Upper lobe of left lung (tissue), 6 donors: ENCODE data around the gene L3MBTL2. TPM values are rescaled to one million over a fixed set of nuclear protein-coding genes. Genes with fewer than 3 reads are reported as not detected.

Experiments used
- ATAC-seq, 2 donors: fragments of 200-7000 bp; cut with Tn5 transposase; one replicate each; pipeline ENCODE4 v1.9.1; 2022; ENCODE audit warnings: mild to moderate bottlenecking in 2 of 2, moderate library complexity in 2 of 2; ENCODE audit not compliant: low FRiP score in 2 of 2
- DNase-seq, 2 donors: peaks; one replicate each; pipeline ENCODE4 v3.0.0-alpha.2; 2019 to 2020
- H3K27ac ChIP-seq, 4 donors: fragments of 200-600 bp; sonication (generic); one replicate each; pipeline ENCODE4 v1.5.1; 2016 to 2019
- H3K27me3 ChIP-seq, 4 donors: fragments of 200-600 bp; sonication (generic); one replicate each; pipeline ENCODE4 v1.5.1; 2017 to 2019
- H3K36me3 ChIP-seq, 4 donors: fragments of 200-600 bp; sonication (generic); one replicate each; pipeline ENCODE4 v1.5.1; 2016 to 2019
- H3K4me1 ChIP-seq, 4 donors: fragments of 200-600 bp; sonication (generic); one replicate each; pipeline ENCODE4 v1.5.1; 2018 to 2019
- H3K4me3 ChIP-seq, 4 donors: fragments of 200-600 bp; sonication (generic); one replicate each; pipeline ENCODE4 v1.5.1; 2017 to 2019; ENCODE audit warnings: mild to moderate bottlenecking in 2 of 4, moderate library complexity in 1 of 4
- H3K9me3 ChIP-seq, 4 donors: fragments of 200-600 bp; sonication (generic); one replicate each; pipeline ENCODE4 v1.5.1; 2018 to 2019
- EP300 ChIP-seq, 4 donors: sonication (generic); formaldehyde crosslinking; IDR thresholded peaks; one replicate each; pipeline ENCODE4 v1.5.1; 2017; ENCODE audit warnings: antibody characterized with exemption in 4 of 4, control low read depth in 2 of 4
- POLR2A ChIP-seq, 4 donors: fragments of 450-650 bp; IDR thresholded peaks; one replicate each; pipeline ENCODE4 v1.5.1; 2016 to 2017; ENCODE audit warnings: antibody characterized with exemption in 4 of 4, mild to moderate bottlenecking in 2 of 4
- POLR2AphosphoS5 ChIP-seq, 2 donors: sonication (generic); formaldehyde crosslinking; IDR thresholded peaks; one replicate each; pipeline ENCODE4 v1.5.1; 2017; ENCODE audit warnings: antibody characterized with exemption in 2 of 2
- WGBS, 2 donors: methylation state at CpG; one replicate each; pipeline ENCODE4 v1.1.5; 2017 to 2018; 5-methylcytosine and 5-hydroxymethylcytosine counted together
- total RNA-seq, 6 donors: library from RNA; depleted of rRNA in 4 of 6; stranded (reverse); fragments of >200 nt in 4 of 6; gene quantifications; one replicate each; pipeline versions ENCODE4 v1.1.0 to v1.2.1, GENCODE V29; 2016 to 2021
- TF ChIP-seq, protein P1 (sequence below), 6 experiments: fragments of 450-650 bp in 4 of 6; fragments of 200-600 bp in 2 of 6; sonication (generic) in 2 of 6; IDR thresholded peaks; one replicate each; pipeline ENCODE4 v1.5.1; 2016 to 2019; ENCODE audit warnings: antibody characterized with exemption in 6 of 6
- donor health status: DM: no; HTN: no; CAD: no; lungs with moderate emphysema.
- donor health status: DM: no; HTN: yes; CAD: no; lungs with severe emphysema.

Gene L3MBTL2
- total RNA-seq, 6 donors from 2014 or later = 15.4 to 38.8 (median 24.7) TPM

DNA sequence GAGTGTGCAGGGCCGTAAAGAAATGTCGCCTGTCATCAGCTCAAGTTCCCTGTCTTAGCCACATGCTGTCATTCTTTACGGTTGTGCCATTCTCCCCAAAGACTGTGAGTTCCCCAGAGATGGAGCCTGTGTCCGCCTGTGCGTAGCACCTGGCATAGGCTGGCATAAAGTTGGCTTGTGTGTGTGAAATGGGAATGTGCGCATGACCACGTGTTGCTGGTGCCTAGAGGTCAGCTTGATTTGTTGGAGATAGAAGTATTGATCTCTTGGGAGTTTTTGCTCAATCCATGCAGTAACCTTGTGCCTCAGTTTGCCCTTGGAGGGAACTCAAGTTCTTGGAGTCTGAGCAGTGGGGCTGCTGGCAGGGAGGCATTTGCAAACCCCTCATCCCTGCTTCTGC lies 26.3 kb downstream of the L3MBTL2 start:
- Histone ChIP-seq H3K4me3 (no peak overlapping the region), H3K36me3 (peaks cover 7 to 44% (median 28%) of the 10 kb centered on the region in 4 donors), H3K27ac (no peak overlapping the region), H3K4me1 (peaks cover 0 to 12% (median 0%) of the 10 kb centered on the region in 4 donors), H3K27me3 (no peaks in the 10 kb centered on the region), H3K9me3 (no peaks in the 10 kb centered on the region)
- no peak for ATAC-seq
- TF ChIP-seq EP300 (IDR thresholded peaks at IDR 0.05) (no peak), POLR2A (IDR thresholded peaks at IDR 0.05) (no peak), POLR2AphosphoS5 (IDR thresholded peaks at IDR 0.05) (no peak)
- TF ChIP-seq, protein P1, sequence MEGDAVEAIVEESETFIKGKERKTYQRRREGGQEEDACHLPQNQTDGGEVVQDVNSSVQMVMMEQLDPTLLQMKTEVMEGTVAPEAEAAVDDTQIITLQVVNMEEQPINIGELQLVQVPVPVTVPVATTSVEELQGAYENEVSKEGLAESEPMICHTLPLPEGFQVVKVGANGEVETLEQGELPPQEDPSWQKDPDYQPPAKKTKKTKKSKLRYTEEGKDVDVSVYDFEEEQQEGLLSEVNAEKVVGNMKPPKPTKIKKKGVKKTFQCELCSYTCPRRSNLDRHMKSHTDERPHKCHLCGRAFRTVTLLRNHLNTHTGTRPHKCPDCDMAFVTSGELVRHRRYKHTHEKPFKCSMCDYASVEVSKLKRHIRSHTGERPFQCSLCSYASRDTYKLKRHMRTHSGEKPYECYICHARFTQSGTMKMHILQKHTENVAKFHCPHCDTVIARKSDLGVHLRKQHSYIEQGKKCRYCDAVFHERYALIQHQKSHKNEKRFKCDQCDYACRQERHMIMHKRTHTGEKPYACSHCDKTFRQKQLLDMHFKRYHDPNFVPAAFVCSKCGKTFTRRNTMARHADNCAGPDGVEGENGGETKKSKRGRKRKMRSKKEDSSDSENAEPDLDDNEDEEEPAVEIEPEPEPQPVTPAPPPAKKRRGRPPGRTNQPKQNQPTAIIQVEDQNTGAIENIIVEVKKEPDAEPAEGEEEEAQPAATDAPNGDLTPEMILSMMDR (IDR thresholded peaks at IDR 0.05) = no peak
- WGBS, 2 donors = 86 to 89% methylated on average over 6 to 7 of the region's 7 CpGs
- DNase-seq = no peak

DNA sequence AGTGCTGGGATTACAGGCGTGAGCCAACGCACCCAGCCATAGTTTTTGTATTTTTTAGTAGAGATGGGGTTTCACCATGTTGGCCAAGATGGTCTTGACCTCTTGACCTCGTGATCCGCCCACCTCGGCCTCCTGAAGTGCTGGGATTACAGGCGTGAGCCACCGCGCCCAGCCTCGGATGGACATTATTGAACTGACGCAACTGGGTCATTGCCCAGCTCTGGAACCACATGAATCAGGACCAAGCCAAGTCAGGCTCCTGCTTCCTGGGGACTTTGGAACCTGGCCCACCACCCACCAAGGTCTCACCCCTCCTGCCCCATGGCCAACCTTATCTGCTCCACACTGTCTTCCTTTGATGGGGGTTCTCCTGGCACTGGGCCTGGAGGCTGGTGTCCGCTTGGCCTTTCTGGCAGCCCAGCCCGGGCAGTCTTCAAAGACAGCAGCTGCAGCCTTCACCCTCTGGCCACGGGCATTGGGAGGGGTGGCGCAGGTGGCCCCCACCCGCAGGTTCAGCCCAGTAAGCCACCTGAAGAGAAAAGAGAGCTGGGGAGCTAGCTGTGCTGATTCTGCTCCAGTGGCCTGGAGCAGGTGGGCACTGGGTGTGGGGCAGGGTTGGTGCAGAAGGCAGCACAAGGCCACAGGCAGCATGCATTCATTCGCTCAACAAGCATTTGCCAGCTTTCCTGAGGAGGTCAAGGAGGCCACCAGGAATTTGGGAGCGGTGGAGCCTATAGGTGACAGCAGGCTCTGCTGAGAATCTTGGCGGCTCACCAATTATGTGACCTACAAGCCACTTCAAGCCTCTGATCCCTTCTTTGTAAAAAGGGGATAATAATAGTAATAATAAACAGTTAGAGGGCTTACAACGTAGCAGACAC lies 29.9 kb downstream of the L3MBTL2 start:
- no peak for TF ChIP-seq POLR2AphosphoS5 (IDR thresholded peaks at IDR 0.05)
- TF ChIP-seq, protein P1 (IDR thresholded peaks at IDR 0.05) = no peak
- no peak for TF ChIP-seq POLR2A (IDR thresholded peaks at IDR 0.05)
- no peak for TF ChIP-seq EP300 (IDR thresholded peaks at IDR 0.05)
- Histone ChIP-seq H3K27me3 (no peaks in the 10 kb centered on the region), H3K4me1 (peaks cover 12 to 37% (median 17%) of the 10 kb centered on the region in 4 donors), H3K9me3 (no peaks in the 10 kb centered on the region), H3K4me3 (no peak overlapping the region), H3K36me3 (peaks cover 2 to 11% (median 5%) of the 10 kb centered on the region in 4 donors), H3K27ac (no peak overlapping the region)
- no peak for ATAC-seq
- WGBS, 2 donors = 79 to 83% methylated on average over 10 to 19 of the region's 19 CpGs
- peak in 1 of 2 donors; percentile 64 for DNase-seq

DNA sequence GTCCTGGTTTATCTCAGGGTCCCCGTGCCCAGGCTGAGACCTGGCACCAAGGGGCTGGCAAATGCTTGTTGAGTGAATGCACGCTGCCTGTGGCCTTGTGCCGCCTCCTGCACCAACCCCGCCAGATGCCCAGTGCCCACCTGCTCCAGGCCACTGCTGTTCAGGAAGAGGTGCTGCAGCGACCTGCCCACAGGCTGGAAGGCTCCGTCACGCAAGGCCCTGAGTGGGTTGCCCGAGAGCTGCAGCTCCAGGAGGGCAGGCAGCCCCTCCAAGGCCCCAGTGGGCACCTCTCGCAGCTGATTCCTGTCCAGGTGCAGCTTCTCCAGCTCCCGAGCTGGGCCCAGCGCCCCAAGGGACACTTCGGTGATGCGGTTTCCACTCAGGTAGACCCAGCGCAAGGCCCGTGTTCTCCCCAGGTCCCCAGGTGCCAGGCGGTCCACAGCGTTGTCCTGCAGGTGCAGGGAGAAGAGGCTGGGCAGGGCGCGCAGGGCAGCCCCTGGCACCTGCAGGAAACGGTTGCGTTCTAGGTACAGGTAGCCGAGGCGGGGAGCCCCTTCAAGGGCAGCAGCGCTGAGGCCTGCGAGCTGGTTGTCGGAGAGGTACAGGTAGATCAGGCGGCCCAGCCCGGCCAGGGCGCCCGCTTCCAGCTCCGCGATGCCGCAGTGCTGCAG lies 32.1 kb downstream of the L3MBTL2 start:
- Histone ChIP-seq H3K36me3 (no peaks in the 10 kb centered on the region), H3K9me3 (no peaks in the 10 kb centered on the region), H3K4me3 (peak overlapping the region; percentile 34 to 69 (median 59)), H3K4me1 (peaks cover 12 to 30% (median 17%) of the 10 kb centered on the region in 4 donors), H3K27me3 (no peaks in the 10 kb centered on the region), H3K27ac (peak overlapping the region in 3 of 4 donors; percentile 36 to 79 (median 48))
- ATAC-seq (peak in 1 of 2 donors; percentile 2), DNase-seq (no peak)
- no peak for TF ChIP-seq POLR2AphosphoS5 (IDR thresholded peaks at IDR 0.05)
- no peak for TF ChIP-seq EP300 (IDR thresholded peaks at IDR 0.05)
- TF ChIP-seq, protein P1 (IDR thresholded peaks at IDR 0.05) = no peak
- TF ChIP-seq POLR2A (IDR thresholded peaks at IDR 0.05) = no peak
- 56 to 62% methylated on average over 3 to 30 of the region's 33 CpGs for WGBS, 2 donors

DNA sequence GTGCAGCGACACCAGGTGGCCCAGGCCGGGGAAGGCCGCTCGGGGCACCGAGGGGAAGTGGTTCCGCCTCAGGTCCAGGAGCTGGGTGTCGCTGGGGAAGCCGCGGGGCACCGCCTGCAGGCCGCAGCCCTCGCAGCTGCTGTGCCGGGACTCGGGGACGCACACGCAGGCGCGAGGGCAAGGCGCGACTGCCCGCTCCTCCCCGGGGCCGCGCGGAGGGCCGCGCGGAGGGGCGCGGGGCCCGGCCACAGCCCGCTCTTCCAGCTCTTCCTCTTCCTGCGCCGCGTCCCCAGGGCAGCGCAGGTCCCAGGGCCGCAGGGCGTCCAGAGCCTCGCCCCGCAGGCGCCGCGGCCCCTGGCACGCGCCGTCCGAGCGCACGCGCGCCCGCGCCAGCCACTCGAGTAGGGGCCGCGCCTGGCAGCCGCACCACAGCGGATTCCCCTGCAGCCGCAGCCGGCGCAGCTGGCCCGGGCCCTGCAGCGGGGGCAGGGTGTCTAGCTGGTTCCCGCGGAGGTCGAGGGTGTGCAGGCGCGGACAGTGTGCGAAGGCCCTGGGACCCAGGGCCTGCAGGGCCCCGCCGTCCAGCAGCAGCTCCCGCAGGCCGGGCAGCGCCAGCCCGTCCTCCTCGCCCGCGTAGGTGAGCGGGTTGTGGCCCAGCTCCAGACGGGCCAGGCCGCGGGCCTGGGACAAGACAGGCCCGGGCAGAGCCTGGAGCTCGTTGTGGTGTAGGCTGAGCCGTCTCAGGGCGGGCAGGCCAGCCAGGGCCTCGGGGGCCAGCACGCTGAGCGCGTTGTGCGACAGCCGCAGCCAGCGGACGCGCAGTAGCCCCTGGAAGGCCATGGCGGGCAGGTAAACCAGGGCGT lies 32.8 kb downstream of the L3MBTL2 start:
- Histone ChIP-seq H3K27ac (peak overlapping the region in 3 of 4 donors; percentile 36 to 79 (median 48)), H3K4me3 (peak overlapping the region; percentile 34 to 69 (median 59)), H3K36me3 (no peaks in the 10 kb centered on the region), H3K4me1 (peaks cover 12 to 30% (median 17%) of the 10 kb centered on the region in 4 donors), H3K27me3 (no peaks in the 10 kb centered on the region), H3K9me3 (no peaks in the 10 kb centered on the region)
- ATAC-seq (peak; percentile 84 to 85), DNase-seq (peak; percentile 88 to 95)
- whole genome bisulfite sequencing, 2 donors = 10 to 22% methylated on average over 2 to 10 of the region's 97 CpGs
- peak in 1 of 4 donors; percentile 39 for TF ChIP-seq POLR2A (IDR thresholded peaks at IDR 0.05)
- TF ChIP-seq POLR2AphosphoS5 (IDR thresholded peaks at IDR 0.05) = no peak
- TF ChIP-seq, protein P1 (IDR thresholded peaks at IDR 0.05) = peak; percentile 47 to 94 (median 90)
- no peak for TF ChIP-seq EP300 (IDR thresholded peaks at IDR 0.05)
